B cell (primary cell): Measurements from ENCODE around the gene MAN2B2. TPM values are rescaled to one million over a fixed set of nuclear protein-coding genes. Genes with fewer than 3 reads are reported as not detected.

Experiments
- ATAC-seq: fragments of 200-7000 bp; cut with Tn5 transposase; one replicate; pipeline ENCODE4 v1.10.0; 2021; ENCODE audit warnings: low read depth, mild to moderate bottlenecking, moderate number of reproducible peaks, moderate library complexity
- CTCF ChIA-PET: fragments of 350-600 bp; sonication (Branson Sonifier 250); formaldehyde crosslinking; loops from one replicate; lab custom pipeline; 2021; ENCODE audit warnings: antibody characterized with exemption, inconsistent platforms; lab: Charles Lee
- POLR2A ChIA-PET: fragments of 350-600 bp; sonication (Branson Sonifier 250); formaldehyde crosslinking; loops from one replicate; lab custom pipeline; 2021; ENCODE audit warnings: antibody characterized with exemption; lab: Charles Lee
- DNase-seq: peaks from one replicate; pipeline ENCODE4 v3.0.0; 2013
- H2AFZ ChIP-seq: 2 replicates; pipeline ENCODE4 v1.6.1; 2012; ENCODE audit warnings: mild to moderate bottlenecking, low read depth, low read length; ENCODE audit not compliant: insufficient read depth, poor library complexity, severe bottlenecking
- H3K27ac ChIP-seq, 2 donors: 1 replicate in 1 of 2; 2 replicates in 1 of 2; pipeline ENCODE4 v1.5.1; 2012 to 2013; ENCODE audit warnings: low read length in 2 of 2, mild to moderate bottlenecking in 2 of 2, moderate library complexity in 1 of 2
- H3K27me3 ChIP-seq, 4 experiments: fragments of 200-600 bp in 1 of 4; sonication (generic) in 1 of 4; replicated peaks in 1 of 4; 1 replicate in 2 of 4; 2 replicates in 2 of 4; pipeline versions ENCODE4 v1.6.1 to v1.7.0; 2013 to 2016; ENCODE audit warnings: low read length in 3 of 4, mild to moderate bottlenecking in 2 of 4, mixed read lengths in 1 of 4, moderate library complexity in 1 of 4; ENCODE audit not compliant: insufficient read depth in 4 of 4, control insufficient read depth in 3 of 4; ENCODE audit errors: control extremely low read depth in 1 of 4
- H3K36me3 ChIP-seq, 2 experiments: replicated peaks in 1 of 2; 1 replicate in 1 of 2; 2 replicates in 1 of 2; pipeline versions ENCODE4 v1.6.1 to v1.7.1; 2013; ENCODE audit warnings: low read length in 1 of 2; ENCODE audit not compliant: insufficient read depth in 2 of 2, control insufficient read depth in 1 of 2; ENCODE audit errors: control extremely low read depth in 1 of 2, extremely low read depth in 1 of 2
- H3K4me1 ChIP-seq, 2 donors: fragments of 200-600 bp in 1 of 2; sonication (generic) in 1 of 2; 1 replicate in 1 of 2; 2 replicates in 1 of 2; pipeline versions ENCODE4 v1.5.1 to v1.6.1; 2013 to 2017; ENCODE audit warnings: low read length in 2 of 2; ENCODE audit not compliant: control insufficient read depth in 2 of 2, insufficient read depth in 2 of 2
- H3K4me2 ChIP-seq: replicated peaks from 2 replicates; pipeline ENCODE3; 2012; ENCODE audit warnings: mild to moderate bottlenecking, low read depth, low read length; ENCODE audit not compliant: poor library complexity, severe bottlenecking
- H3K4me3 ChIP-seq, 5 experiments: fragments of 200-600 bp in 1 of 5; sonication (generic) in 1 of 5; 1 replicate in 3 of 5; 2 replicates in 2 of 5; pipeline versions ENCODE4 v1.5.1 to v1.7.0; 2011 to 2016; ENCODE audit warnings: low read length in 4 of 5, mild to moderate bottlenecking in 4 of 5, low read depth in 2 of 5, control low read depth in 1 of 5, moderate library complexity in 1 of 5; ENCODE audit not compliant: insufficient read depth in 1 of 5; ENCODE audit errors: control extremely low read depth in 1 of 5, extremely low read depth in 1 of 5
- H3K79me2 ChIP-seq: fragments of 200-600 bp; sonication (generic); one replicate; pipeline ENCODE4 v1.6.0; 2016; ENCODE audit warnings: low read length; ENCODE audit not compliant: control insufficient read depth, insufficient read depth
- H3K9ac ChIP-seq: fragments of 200-600 bp; sonication (generic); 2 replicates; pipeline ENCODE4 v1.6.1; 2017; ENCODE audit warnings: mild to moderate bottlenecking, low read length, moderate library complexity
- H3K9me3 ChIP-seq, 3 donors: one replicate each; pipeline versions ENCODE4 v1.6.1 to v1.7.1; 2013; ENCODE audit warnings: low read length in 2 of 3; ENCODE audit not compliant: control insufficient read depth in 2 of 3, insufficient read depth in 1 of 3; ENCODE audit errors: control extremely low read depth in 1 of 3
- H4K20me1 ChIP-seq: 2 replicates; pipeline ENCODE4 v1.6.0; 2012; ENCODE audit warnings: mild to moderate bottlenecking, low read length; ENCODE audit not compliant: insufficient read depth, control insufficient read depth, poor library complexity, severe bottlenecking
- H3K27ac Mint-ChIP-seq: one replicate; pipeline ENCODE4 v1.8.0; 2021; ENCODE audit warnings: mixed read lengths
- H3K27me3 Mint-ChIP-seq: one replicate; pipeline ENCODE4 v1.8.0; 2021; ENCODE audit warnings: mixed read lengths
- H3K4me1 Mint-ChIP-seq: one replicate; pipeline ENCODE4 v1.8.0; 2021; ENCODE audit warnings: mixed read lengths
- H3K4me3 Mint-ChIP-seq: one replicate; pipeline ENCODE4 v1.8.0; 2021; ENCODE audit warnings: mixed read lengths
- H3K9me3 Mint-ChIP-seq: one replicate; pipeline ENCODE4 v1.8.0; 2022; ENCODE audit warnings: mixed read lengths; ENCODE audit not compliant: insufficient read depth
- CTCF ChIP-seq: fragments of 200-600 bp; IDR thresholded peaks from one replicate; pipeline ENCODE4 v1.8.0; 2022; ENCODE audit warnings: antibody characterized with exemption, mild to moderate bottlenecking
- EZH2 ChIP-seq: IDR thresholded peaks from 2 replicates; pipeline ENCODE4 v1.6.1; 2012; ENCODE audit warnings: borderline replicate concordance, low read depth, mild to moderate bottlenecking, moderate library complexity, low read length; ENCODE audit not compliant: insufficient read depth, poor library complexity, severe bottlenecking
- WGBS: methylation state at CpG from one replicate; pipeline ENCODE4 v1.1.5; 2013; ENCODE audit warnings: missing lambda C conversion rate; ENCODE audit not compliant: insufficient coverage; 5-methylcytosine and 5-hydroxymethylcytosine counted together
- intact Hi-C: fragments of 100-400 bp; cut with micrococcal nuclease; formaldehyde crosslinking; loops from one replicate; pipeline ENCODE4 v1.10.0; 2022
- polyA plus RNA-seq: library from polyadenylated mRNA; depleted of rRNA; stranded (reverse); fragments of >200 nt; gene quantifications from 2 replicates; pipeline ENCODE4 v1.2.3, GENCODE V29; 2012
- total RNA-seq, 2 donors: library from RNA; stranded (reverse); fragments of 120-200 nt in 1 of 2; gene quantifications; 1 replicate in 1 of 2; 2 replicates in 1 of 2; pipeline versions ENCODE4 v1.2.3 to v1.2.4, GENCODE V29; 2013 to 2022

Gene MAN2B2
- total and polyA plus RNA-seq, 2 donors (not counting 1 experiment from before 2014, with no cell fraction given), result 35.0 to 37.0 TPM

- no peak overlapping the region for H3K27ac Mint-ChIP-seq
- ATAC-seq (no peak), DNase-seq (no peak)
- Histone ChIP-seq H2AFZ (no peak overlapping the region), H3K36me3 (no peaks in the 10 kb centered on the region), H3K9ac (no peak overlapping the region), H3K79me2 (no peaks in the 10 kb centered on the region), H3K9me3 (peaks cover 0 to 21% (median 3%) of the 10 kb centered on the region in 3 donors), H3K4me1 (no peaks in the 10 kb centered on the region), H3K27me3 (peaks cover 0 to 2% (median 0%) of the 10 kb centered on the region in 4 experiments), H3K4me2 (no peak overlapping the region), H3K27ac (no peak overlapping the region), H4K20me1 (no peaks in the 10 kb centered on the region), H3K4me3 (no peak overlapping the region)
- intact Hi-C loops, result no loop called here
- peaks cover 6% of the 10 kb centered on the region for H3K9me3 Mint-ChIP-seq
- ChIA-PET CTCF (no interaction called here), POLR2A (no interaction called here)
- TF ChIP-seq CTCF (no peak), EZH2 (no peak)
- no peaks in the 10 kb centered on the region for H3K4me1 Mint-ChIP-seq
- H3K27me3 Mint-ChIP-seq, result peaks cover 7% of the 10 kb centered on the region
- H3K4me3 Mint-ChIP-seq, result no peak overlapping the region
- 93% methylated on average over 6 of the region's 7 CpGs for WGBS
Measured at GRCh38 chr4:6535706-6536105, 39.3 kb upstream of the MAN2B2 start.

- 97% methylated on average over 12 of the region's 15 CpGs for WGBS
- Mint-ChIP-seq H3K27me3 (peaks cover 11% of the 10 kb centered on the region), H3K4me1 (no peaks in the 10 kb centered on the region), H3K4me3 (no peak overlapping the region), H3K27ac (no peak overlapping the region), H3K9me3 (peaks cover 6% of the 10 kb centered on the region)
- TF ChIP-seq EZH2 (no peak), CTCF (no peak)
- H3K27me3 ChIP-seq, result peaks cover 0 to 2% (median 0%) of the 10 kb centered on the region in 4 experiments
- H3K79me2 ChIP-seq, result no peaks in the 10 kb centered on the region
- DNase-seq (no peak), ATAC-seq (no peak)
- no peaks in the 10 kb centered on the region for H4K20me1 ChIP-seq
- no peak overlapping the region for H3K4me2 ChIP-seq
- intact Hi-C loops, result no loop called here
- peaks cover 0 to 19% (median 4%) of the 10 kb centered on the region in 3 donors for H3K9me3 ChIP-seq
- no peaks in the 10 kb centered on the region for H3K36me3 ChIP-seq
- H3K9ac ChIP-seq, result no peak overlapping the region
- ChIA-PET POLR2A (no interaction called here), CTCF (no interaction called here)
- H3K4me3 ChIP-seq, result no peak overlapping the region
- no peak overlapping the region for H3K27ac ChIP-seq
- no peaks in the 10 kb centered on the region for H3K4me1 ChIP-seq
- H2AFZ ChIP-seq, result no peak overlapping the region
Measured at GRCh38 chr4:6538111-6538510, 36.9 kb upstream of the MAN2B2 start.
